Measurements from ENCODE around the gene BEND4.

BEND4 gene

DNA sequence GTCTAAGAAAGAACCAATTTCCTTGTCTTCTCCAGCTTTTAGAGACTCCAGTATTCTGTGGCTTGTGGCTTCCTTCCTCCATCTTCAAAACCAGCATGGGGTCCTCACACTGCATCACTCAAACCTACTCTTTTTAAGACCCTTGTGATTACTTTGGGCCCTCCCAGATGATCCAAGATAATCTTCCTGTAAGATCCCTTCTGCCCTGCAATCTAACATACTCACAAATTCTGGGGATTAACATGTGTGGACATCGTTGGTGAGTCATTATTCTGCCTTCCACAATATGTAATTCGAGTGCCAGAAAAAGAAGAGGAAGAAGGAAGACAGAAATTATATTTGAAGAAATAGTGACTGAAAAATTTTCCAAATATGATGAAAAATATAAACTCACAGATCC, 47.9 kb downstream of the BEND4 start:
- DNase-seq (ENCODE audit: low spot score), result no peak

DNA sequence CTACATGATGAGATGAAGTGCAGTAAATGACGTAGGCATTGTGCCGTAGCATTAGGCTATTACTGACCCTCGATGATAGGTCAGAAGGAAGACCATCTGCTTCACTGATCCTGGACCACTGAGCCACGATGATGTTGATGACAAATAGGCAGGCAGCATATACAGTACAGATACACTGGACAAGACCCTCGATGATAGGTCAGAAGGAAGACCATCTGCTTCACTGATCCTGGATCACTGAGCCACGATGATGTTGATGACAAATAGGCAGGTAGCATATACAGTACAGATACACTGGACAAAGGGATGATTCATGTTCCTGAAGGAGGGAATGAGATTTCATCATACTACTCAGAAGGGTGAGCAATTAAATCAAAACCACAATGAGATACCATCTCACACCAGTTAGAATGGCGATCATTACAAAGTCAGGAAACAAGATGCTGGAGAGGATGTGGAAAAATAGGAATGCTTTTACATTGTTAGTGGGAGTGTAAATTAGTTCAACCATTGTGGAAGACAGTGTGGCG, 50.9 kb downstream of the BEND4 start:
- DNase-seq (ENCODE audit: low spot score), result no peak

DNA sequence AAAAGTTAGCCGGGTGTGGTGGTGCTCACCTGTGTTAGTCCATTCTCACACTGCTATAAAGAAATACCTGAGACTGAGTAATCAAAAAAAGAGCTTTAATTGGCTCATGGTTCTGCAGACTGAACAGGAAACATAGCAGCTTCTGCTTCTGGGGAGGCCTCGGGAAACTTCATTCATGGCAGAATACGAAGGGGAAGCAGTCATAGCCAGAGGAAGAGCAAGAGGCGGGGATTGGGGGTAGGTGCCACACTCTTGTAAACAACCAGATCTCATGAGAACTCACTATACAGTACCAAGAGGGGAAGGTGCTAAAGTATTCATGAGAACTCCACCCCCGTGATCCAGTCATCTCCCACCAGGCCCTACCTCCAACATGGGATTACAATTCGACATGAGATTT, 64.1 kb downstream of the BEND4 start:
- no peak for DNase-seq (ENCODE audit: low spot score)

DNA sequence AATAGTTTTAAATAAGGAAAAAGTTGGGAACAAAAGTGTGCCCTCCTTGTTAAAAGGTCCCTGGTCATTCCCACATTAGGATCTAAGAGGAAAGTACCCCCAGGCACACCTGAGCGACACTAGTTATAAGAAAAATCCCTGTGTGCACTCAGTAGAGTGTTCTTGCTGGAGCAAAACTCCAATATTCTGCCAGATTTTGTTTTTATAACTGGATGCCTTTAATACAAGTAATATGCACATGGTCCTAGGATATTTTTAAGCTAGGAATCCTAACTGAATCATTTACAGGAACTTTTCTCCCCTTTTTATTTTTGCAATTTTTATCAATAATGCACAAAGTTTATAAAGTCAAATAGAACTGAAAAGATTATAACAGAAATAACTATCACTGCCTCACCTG, 68.6 kb downstream of the BEND4 start:
- DNase-seq (ENCODE audit: low spot score), result no peak

DNA sequence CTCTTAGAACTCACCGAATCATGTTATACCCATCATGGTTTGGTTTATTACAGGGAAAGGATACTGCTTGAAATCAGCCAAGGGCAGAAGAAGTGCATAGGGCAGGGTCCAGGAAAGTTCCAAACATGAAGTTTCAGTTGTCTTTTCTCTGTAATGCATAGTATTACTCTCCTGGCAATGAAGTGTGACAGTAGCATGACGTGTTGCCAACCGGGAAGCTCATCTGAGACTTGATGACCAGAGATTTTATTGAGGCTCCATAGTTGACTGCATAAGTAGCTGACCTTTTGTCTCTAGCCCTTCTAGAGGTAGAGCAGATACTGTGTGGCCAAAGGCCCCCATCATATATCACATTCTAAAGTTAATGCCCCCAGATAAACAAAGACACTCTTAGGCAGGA, 72.1 kb downstream of the BEND4 start:
- no peak for DNase-seq (ENCODE audit: low spot score)

DNA sequence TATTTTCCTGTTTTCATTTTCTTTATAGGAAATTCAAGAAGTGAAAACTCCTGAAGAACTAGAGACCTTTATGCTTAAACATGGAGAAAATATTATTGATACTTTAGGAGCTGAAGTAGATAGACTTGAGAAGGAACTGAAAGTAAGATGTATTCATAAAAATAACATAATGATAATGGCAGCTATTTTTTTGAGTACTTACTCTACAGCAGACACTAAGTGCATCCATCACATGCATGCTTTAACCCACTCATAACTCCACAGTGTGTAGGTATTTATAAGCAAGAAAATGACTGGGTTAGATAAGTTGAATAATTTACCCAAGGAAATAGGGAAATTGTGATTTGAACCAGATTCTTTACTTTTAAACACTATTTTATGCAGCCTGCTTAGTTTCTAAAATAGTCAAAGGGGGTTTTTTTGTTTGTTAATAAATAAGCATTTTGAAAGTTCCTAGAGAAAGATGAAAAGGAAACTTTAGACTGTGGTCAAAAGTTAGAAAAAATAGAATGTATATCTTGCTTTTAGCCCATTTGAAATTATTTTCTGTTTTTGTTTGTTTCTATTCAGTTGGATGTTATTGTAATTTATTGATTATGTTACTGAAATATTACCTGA, 74.2 kb downstream of the BEND4 start:
- no peak for DNase-seq (ENCODE audit: low spot score)

DNA sequence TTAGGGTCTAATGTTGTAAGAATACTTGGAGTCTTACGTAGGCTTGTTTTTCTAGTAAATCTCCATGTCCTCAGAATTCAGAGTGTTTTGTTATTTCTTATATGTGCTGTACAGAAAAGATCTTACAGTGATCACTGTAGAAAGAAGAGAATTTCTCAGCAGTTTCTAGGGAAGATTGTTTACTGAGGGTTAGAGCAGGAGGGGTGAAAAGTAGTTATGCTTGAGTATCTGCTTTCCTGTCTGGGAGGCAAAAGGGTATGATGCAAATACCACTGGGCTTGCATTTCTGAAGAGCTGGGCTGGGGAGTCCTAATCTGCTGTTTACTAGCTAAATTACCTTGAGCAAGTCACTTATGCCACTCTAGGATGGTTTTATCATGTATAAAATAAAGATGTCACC, 78.2 kb downstream of the BEND4 start:
- DNase-seq (ENCODE audit: low spot score), result no peak

DNA sequence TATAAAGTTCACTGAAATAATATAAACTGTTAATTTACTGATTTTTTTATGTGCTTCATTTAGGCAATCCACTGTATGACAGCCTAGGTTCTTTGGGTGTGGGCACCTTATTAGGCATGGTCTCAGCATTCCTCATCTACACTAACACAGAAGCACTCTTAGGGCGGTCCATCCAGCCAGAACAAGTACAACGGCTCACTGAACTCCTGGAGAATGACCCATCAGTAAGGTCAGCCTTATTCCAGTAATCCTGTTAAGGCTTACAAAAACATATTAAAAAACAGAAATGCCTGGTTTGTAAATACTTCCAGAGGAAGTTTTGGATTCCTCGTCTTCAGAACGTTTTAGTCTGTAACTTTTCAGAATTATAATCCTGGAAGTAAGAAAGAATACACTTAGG, 82.0 kb downstream of the BEND4 start:
- DNase-seq (ENCODE audit: low spot score), result no peak

DNA sequence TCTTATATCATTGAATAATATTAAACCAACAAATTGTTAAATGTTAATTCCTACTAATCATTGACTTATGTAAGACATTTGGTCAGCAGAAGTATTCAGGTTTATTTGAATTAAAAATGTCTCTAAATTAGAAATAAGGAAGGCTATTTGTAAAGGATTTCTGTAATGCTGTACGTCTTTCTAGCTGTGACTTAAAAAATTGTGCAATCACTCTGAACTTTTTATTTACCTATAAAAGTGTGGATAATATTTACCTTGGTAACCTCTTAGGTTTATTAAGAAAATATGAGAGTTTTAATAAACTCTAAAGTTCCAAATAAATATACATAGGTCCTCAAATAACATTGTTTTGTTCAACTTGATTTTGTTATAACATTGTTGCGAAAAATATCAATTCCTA, 85.2 kb downstream of the BEND4 start:
- DNase-seq (ENCODE audit: low spot score), result no peak

DNA sequence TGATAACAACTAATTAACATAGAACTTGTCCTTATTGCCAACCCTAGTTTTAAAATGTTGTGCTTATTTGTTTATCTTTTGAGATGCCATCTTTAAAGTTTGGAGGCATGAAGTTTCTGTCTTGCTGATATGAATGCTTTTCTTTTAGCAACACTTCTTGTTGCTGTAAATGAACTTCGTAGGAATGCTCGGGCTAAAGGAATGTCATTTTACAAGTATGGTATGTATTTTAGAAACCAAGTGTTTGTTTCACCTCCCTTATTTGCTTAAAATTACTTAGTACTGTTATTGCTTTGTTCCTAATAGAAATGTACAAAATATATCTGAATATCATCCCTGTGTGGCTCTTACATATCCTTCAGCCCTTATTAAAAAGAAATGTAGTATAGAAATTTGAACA, 86.1 kb downstream of the BEND4 start:
- no peak for DNase-seq (ENCODE audit: low spot score)

Measured in hematopoietic multipotent progenitor cell treated with erythropoietin and hydrocortisone succinate and interleukin-3 and kit ligand, for 17 days (in vitro differentiated cells).